Endodermal cell (in vitro differentiated cells): ENCODE data around the gene ASB15. TPM values are rescaled to one million over a fixed set of nuclear protein-coding genes. Genes with fewer than 3 reads are reported as not detected.
A peak's percentile ranks its signal among the peaks of the same experiment; 100 is the strongest.

Experiments
- DNase-seq: peaks from one replicate; pipeline ENCODE4 v3.0.0-alpha.2; 2017
- H3K27ac ChIP-seq: 2 replicates; pipeline ENCODE4 v1.5.1; 2013; ENCODE audit warnings: mild to moderate bottlenecking, low read depth, low read length, moderate library complexity
- H3K27me3 ChIP-seq: 2 replicates; pipeline ENCODE4 v1.6.1; 2013; ENCODE audit warnings: mild to moderate bottlenecking, low read length, moderate library complexity; ENCODE audit not compliant: insufficient read depth, control insufficient read depth, poor library complexity, severe bottlenecking
- H3K36me3 ChIP-seq: 2 replicates; pipeline ENCODE4 v1.7.0; 2013; ENCODE audit warnings: mild to moderate bottlenecking, low read length, moderate library complexity; ENCODE audit not compliant: control insufficient read depth, insufficient read depth
- H3K4me1 ChIP-seq: one replicate; pipeline ENCODE4 v1.7.0; 2013; ENCODE audit warnings: low read length; ENCODE audit not compliant: control insufficient read depth, insufficient read depth
- H3K4me3 ChIP-seq: 2 replicates; pipeline ENCODE4 v1.5.1; 2013; ENCODE audit warnings: mild to moderate bottlenecking, low read length, moderate library complexity
- H3K9ac ChIP-seq: 2 replicates; pipeline ENCODE4 v1.6.1; 2013; ENCODE audit warnings: mild to moderate bottlenecking, low read length, moderate library complexity; ENCODE audit not compliant: poor library complexity, severe bottlenecking; ENCODE audit errors: extremely low read depth
- H3K9me3 ChIP-seq: 2 replicates; pipeline ENCODE4 v1.6.1; 2013; ENCODE audit warnings: mild to moderate bottlenecking, low read length, moderate library complexity; ENCODE audit not compliant: control insufficient read depth
- H3K27ac Mint-ChIP-seq: 2 replicates; pipeline ENCODE4 v1.8.0; 2020; ENCODE audit warnings: mixed read lengths
- H3K27me3 Mint-ChIP-seq: 2 replicates; pipeline ENCODE4 v1.8.0; 2021; ENCODE audit warnings: mild to moderate bottlenecking, mixed read lengths; ENCODE audit not compliant: insufficient read depth
- H3K36me3 Mint-ChIP-seq: 2 replicates; pipeline ENCODE4 v1.8.0; 2020; ENCODE audit warnings: low read depth, mixed read lengths
- H3K4me1 Mint-ChIP-seq: 2 replicates; pipeline ENCODE4 v1.8.0; 2020; ENCODE audit warnings: mixed read lengths
- H3K4me3 Mint-ChIP-seq: 2 replicates; pipeline ENCODE4 v1.8.0; 2020; ENCODE audit warnings: mild to moderate bottlenecking, moderate library complexity, mixed read lengths
- H3K9me3 Mint-ChIP-seq: 2 replicates; pipeline ENCODE4 v1.8.0; 2020; ENCODE audit warnings: mild to moderate bottlenecking, mixed read lengths
- CTCF ChIP-seq: fragments of 200-600 bp; sonication (generic); conservative IDR thresholded peaks from 2 replicates; pipeline ENCODE4 v1.5.0; 2021; ENCODE audit warnings: antibody characterized with exemption, mild to moderate bottlenecking
- WGBS, 2 experiments: methylation state at CpG; one replicate each; pipeline versions ENCODE4 v1.1.5 to v1.1.7; 2013; ENCODE audit warnings: missing lambda C conversion rate in 2 of 2, mixed read lengths in 1 of 2; ENCODE audit not compliant: insufficient coverage in 1 of 2, insufficient read length in 1 of 2; 5-methylcytosine and 5-hydroxymethylcytosine counted together
- total RNA-seq, 2 donors: library from RNA; stranded (reverse); fragmentation: NEBNext Ultra II Directional in 1 of 2; extraction: Animal tissue kit (Norgen Biotek cat#: 25700) in 1 of 2; gene quantifications; 2 replicates in 1 of 2; 3 replicates in 1 of 2; pipeline ENCODE4 v1.2.1, GENCODE V29; 2021

The ASB15 gene
- total RNA-seq, 2 donors from 2014 or later: not detected

DNA sequence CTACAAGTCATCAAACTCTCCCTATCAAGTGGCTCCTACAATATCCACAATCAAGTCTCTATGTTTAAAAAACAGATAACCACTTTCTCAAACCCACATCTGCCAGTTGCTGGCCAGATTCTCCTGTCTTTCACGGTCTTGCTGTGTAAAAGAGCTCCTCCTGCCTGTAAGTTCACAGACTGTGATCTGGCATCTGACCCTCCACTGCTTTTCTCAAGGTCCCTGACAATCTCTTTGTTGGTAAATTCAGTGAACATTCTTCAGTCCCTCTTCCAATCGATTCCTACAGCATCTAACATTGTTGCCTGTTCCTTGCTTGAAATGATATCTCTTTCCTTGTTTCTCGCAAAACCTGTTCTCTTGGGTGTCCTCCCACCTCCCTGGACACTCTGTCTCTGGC, 35.6 kb downstream of the ASB15 start:
- no peaks in the 10 kb centered on the region for H3K4me1 ChIP-seq
- peak; percentile 63 for TF ChIP-seq CTCF
- H3K27me3 Mint-ChIP-seq: no peaks in the 10 kb centered on the region
- no peak overlapping the region for H3K9ac ChIP-seq
- H3K27ac Mint-ChIP-seq: peak overlapping the region; percentile 56
- no peak overlapping the region for H3K27ac ChIP-seq
- H3K36me3 Mint-ChIP-seq: no peaks in the 10 kb centered on the region
- H3K4me3 Mint-ChIP-seq: no peak overlapping the region
- H3K4me3 ChIP-seq: no peak overlapping the region
- H3K36me3 ChIP-seq: no peaks in the 10 kb centered on the region
- DNase-seq: peak; percentile 63
- WGBS, 2 experiments: 45 to 59% methylated on average over 2 to 3 of the region's 3 CpGs
- H3K27me3 ChIP-seq: no peaks in the 10 kb centered on the region
- peaks cover 28% of the 10 kb centered on the region for H3K4me1 Mint-ChIP-seq
- no peaks in the 10 kb centered on the region for H3K9me3 ChIP-seq
- H3K9me3 Mint-ChIP-seq: no peaks in the 10 kb centered on the region

DNA sequence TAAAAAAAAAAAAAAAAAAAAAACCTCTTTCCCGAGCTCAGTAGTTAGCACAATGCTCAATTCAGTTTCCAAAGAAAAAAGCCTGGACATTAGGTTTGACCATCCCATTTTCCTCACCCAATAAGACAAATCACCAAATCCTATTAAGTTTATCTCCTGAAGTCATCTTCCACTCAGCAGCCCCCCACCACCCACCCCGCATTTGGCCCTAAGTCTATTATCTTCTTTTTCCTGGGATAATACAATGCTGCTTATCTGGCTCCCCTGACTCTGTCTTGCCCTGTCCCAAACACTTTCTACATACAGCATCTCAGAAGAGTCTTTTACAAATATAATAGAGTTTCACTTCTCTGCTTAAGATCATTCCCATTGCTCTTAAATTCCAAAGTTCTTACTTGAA, 36.3 kb downstream of the ASB15 start:
- no peak overlapping the region for H3K9ac ChIP-seq
- H3K4me1 ChIP-seq: no peaks in the 10 kb centered on the region
- H3K27me3 ChIP-seq: no peaks in the 10 kb centered on the region
- peak overlapping the region; percentile 42 for H3K4me3 ChIP-seq
- Mint-ChIP-seq H3K27ac (no peak overlapping the region), H3K4me1 (peaks cover 28% of the 10 kb centered on the region), H3K9me3 (no peaks in the 10 kb centered on the region), H3K36me3 (no peaks in the 10 kb centered on the region), H3K27me3 (no peaks in the 10 kb centered on the region), H3K4me3 (no peak overlapping the region)
- 53 to 80% methylated on average over 1 to 2 of the region's 2 CpGs for WGBS, 2 experiments
- H3K27ac ChIP-seq: no peak overlapping the region
- DNase-seq: peak; percentile 62
- no peaks in the 10 kb centered on the region for H3K9me3 ChIP-seq
- TF ChIP-seq CTCF: no peak
- H3K36me3 ChIP-seq: no peaks in the 10 kb centered on the region

DNA sequence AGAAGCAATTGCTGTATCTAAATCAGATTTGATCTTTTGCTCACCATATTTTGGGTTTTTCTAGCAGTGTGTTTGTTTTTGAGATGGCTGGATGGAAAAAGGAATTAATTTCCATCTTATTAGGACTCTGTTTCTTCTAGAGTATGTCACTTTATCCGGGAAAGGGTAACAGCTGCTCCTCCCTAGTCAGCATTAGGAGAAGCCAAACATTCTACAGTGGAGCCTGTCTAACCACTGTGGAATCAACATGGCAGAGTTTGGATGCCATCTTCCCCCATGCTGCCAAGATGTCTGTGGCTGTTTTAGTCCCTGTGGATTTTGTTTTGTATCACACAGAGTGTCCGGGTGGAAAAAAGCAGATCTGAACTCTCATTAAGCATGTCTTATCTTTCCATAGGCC, 38.0 kb downstream of the ASB15 start:
- Histone ChIP-seq H3K9ac (no peak overlapping the region), H3K36me3 (no peaks in the 10 kb centered on the region), H3K27me3 (no peaks in the 10 kb centered on the region), H3K4me3 (no peak overlapping the region), H3K27ac (no peak overlapping the region), H3K4me1 (peaks cover 5% of the 10 kb centered on the region), H3K9me3 (no peaks in the 10 kb centered on the region)
- Mint-ChIP-seq H3K27me3 (no peaks in the 10 kb centered on the region), H3K27ac (no peak overlapping the region), H3K4me3 (no peak overlapping the region), H3K4me1 (peaks cover 42% of the 10 kb centered on the region), H3K36me3 (no peaks in the 10 kb centered on the region), H3K9me3 (no peaks in the 10 kb centered on the region)
- no peak for TF ChIP-seq CTCF
- WGBS, 2 experiments: 95% methylated on average over 2 of the region's 2 CpGs; no CpG with 5 or more reads in 1 of the 2 experiments
- DNase-seq: no peak
